MV-4-11 (cell line): ENCODE data around the gene ANXA11.
"Not testable (repeated sequence)": the region's sequence is repeated elsewhere in the genome, so short reads cannot be mapped to it uniquely, and the experiment has no call there.

Experiments used
- DNase-seq: peaks from one replicate; lab custom pipeline; 2025; lab: John Stamatoyannopoulos, UW

ANXA11 gene

DNA sequence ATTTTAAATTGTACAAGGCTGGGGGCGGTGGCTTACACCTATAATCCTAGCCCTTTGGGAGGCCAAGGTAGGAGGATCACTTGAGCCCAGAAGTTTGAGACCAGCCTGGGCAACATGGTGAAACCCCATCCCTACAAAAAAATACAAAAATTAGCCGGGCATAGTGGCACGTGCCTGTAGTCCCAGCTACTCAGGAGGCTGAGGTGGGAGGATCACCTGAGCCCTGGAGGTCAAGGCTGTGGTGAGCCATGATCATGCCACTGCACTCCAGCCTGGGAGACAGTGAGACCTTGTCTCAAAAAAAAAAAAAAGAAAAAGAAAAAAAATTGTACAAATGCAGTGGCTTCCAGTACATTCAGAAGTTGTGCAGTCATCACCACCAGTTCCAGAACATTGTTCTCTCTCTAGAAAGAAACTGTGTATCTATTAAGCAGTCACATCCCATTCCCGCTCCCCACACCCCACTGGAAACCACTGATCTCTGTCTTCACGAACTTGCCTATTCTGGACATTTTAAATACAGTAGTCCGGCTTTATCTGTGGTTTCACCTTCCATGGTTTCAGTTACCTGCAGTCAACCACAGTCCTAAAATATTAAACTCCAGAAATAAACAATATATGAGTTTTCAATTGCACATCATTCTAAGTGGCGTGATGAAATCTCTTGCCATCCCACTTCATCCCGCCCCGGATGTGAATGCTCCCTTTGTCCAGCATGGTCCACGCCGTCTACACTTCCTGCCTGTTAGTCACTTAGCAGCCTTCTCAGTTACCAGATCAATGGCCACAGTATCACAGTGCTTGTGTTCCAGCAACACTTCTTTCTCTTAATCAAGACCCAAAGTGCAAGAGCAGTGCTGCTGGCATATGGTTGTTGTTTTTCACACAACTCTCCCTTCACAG is 59.7 kb downstream of the ANXA11 start:
- DNase-seq = not testable (repeated sequence)

DNA sequence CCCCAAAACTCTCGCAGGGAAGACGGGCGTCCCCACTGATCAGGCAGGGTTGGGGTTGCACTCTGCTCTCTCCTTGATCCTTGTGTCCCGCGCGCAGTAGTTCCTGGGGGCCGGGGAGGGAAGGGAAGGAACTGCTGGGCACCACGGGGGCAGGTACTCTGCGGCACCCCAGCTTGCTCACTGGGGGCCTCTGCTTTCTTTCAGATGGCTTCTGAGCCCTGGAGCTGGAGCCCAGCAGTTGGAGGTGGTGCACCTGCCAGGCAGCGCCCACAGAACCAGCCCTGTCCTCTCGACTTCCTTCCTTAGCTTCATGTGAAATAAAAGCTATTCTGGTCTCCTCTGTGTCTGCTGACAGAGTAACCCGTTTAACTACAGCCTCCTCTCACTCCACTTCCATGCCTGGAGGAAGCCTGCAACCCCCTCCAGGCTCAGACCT is 60.6 kb downstream of the ANXA11 start:
- DNase-seq = no peak

DNA sequence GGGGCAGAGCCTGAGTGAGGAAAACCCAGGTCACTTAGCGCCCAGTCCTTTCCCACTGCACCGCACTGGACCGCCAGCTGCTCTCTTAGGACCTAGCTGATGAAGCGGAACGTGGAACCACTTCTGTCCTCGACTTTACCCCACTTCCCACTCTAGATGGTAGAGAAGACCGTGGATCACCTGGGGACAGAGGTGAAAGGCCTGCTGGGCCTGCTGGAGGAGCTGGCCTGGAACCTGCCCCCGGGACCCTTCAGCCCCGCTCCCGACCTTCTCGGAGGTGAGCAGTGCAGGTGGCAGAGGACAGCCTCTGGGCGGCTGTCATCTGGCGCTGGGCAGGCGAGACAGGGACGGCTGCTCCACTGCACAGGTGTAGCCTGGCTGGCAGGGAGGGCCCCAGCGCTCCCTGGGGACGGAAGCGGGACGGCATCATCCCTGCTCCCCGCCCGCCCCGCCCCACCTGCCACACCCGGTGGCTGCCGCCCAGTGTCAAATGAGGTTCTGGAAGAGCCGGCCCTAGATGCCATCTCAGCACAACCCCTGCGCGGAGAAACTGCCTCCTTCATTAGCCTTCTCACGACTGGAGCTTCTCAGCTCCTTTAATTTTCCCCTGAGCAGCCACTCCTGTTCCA is 61.2 kb downstream of the ANXA11 start:
- DNase-seq = no peak

DNA sequence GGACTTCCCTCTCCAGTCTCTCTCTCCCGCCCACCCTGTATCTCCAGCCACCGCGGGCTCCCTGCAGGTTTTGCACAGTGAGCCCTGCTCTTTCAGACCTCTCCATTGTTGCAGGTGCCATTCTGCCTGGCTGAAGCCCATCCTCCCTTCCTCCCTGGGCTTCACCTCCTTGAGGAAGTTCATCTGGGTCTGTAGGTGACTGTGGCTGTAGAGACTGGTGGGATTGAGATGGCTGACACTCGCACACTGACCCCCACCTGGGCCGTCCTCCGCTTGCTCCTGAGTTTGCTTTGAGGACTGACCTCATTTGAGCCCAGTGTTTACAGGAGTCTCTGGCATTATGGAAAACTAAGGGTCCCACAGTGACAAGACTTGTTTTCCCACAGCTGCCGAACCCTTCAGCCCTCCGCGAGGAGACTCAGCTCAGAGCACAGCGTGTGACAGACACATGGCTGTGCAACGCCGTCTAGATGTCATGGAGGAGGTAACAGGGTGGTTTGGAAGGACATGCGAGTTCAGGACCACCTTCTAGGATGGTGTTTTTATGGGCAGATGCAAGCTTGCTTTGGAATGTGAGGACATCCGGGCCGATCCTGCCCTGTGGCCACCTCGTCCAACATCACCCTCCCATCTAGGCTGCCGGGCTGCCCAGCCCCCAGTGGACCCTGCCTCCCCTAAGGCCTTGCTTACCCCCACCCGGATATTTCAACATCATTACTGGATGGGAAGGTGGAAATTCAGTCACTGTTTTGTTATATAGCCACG is 63.5 kb downstream of the ANXA11 start:
- DNase-seq = no peak

DNA sequence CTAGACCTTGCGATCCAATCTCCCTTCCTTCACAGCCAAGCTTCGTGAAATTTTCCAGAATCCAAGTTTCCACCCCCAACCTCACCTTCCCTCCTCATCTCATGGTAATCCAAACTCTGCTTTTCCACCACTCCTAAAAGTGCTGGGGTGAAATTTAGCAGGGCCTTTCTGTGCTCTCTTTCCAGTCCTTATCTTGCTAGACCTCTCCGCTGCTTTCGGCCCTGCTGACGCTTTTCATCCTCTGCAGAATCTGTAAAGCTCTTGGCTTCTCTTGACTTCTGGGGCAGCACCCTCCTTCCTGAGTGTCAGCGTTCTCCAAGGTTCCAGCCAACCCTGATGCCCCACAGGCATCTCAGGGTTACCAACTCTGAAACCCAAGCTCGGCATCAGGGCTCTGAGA is 65.1 kb downstream of the ANXA11 start:
- no peak for DNase-seq

DNA sequence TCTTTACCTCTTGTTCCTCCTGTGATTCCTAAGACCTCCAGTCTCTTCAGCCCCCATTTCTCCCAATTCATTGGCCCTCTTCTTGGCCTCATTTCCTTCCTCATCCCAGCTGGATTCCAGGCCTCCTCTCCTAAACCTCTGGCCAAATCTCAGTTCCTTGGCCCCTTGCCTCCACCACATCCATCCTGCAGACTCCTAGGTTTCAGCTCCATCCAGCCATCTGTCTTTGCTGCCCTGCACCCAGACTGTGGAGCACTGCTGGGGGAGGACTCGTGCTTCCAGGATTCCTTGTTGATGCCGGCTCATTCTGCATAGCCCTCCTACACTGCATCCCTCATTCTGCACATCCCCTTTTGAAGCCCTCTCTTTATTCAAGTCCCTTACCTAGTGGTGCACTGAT is 66.1 kb downstream of the ANXA11 start:
- DNase-seq = no peak

DNA sequence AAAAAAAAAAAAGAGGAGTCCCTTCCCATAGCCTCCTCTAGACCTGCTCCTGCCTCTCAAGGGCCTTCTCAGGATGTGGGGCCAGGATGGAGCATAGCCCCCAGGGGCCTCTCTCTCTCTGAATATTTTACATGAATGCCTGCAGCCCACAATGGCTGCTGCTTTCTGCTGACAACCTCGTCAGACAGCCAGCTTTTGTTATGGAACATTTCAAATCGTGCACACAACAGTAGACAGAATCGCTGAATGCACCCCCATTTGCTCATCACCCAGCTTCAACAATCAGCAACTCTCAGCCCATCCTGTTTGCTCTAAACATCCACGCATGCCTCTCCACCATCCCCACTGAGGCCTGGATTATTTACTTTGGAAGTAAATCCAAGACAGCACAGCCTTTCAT is 67.4 kb downstream of the ANXA11 start:
- no peak for DNase-seq

DNA sequence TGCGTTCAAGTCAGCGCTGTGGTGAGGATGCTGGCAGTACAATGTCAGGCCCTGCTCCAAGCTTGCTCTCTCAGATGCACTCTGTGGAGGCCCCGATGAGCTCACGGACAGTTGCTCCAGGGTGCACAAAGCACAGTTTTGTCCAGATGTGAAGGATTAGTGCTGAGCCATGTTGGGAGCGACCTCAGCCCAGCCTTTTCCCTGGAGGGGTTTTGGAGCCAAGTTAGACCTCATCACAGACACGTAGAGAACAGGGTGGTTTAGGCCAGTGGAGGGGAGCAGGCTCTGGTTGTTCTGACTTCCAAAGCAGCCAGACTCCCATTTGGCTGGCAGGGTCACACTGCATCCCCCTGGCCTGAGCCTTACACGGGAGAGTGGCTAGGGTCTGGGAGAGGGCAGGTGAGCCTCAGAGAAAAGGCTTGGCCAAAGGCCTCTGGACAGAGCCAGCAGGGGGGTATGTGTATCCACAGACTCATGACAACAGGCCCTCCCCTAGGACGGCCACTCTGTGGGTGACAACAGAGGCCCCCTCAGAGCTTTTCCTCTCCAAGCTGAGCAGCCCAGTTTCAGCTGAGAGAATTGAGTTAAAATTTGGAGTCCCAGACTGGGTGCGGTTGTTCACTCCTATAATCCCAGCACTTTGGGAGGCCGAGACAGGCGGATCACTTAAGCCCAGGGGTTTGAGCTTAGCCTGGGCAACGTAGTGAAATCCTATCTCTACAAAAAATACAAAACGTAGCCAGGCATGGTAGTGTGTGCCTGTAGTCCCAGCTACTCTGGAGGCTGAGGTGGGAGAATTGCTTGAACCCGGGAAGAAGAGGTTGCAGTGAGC is 68.1 kb downstream of the ANXA11 start:
- DNase-seq = no peak

DNA sequence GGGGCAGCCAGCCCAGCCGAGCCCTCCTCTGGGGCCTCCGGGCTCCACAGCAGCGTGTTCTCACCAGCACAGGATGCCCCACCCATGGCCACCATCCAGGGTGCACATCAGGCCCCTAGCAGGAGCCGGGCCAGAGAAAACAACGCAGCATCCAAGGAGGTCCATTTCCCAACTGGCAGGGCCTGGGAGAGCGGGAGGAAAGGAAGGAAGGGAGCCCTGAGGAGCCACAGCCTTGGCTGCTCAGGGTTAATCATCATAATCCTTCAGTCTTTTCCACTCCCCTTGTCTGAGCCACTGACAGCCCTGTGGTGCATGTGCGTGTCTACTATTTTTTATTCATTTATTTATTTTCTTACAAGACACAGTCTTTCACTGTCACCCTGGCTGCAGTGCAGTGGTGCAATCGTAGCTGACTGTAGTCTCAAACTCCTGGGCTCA is 69.2 kb downstream of the ANXA11 start:
- no peak for DNase-seq

DNA sequence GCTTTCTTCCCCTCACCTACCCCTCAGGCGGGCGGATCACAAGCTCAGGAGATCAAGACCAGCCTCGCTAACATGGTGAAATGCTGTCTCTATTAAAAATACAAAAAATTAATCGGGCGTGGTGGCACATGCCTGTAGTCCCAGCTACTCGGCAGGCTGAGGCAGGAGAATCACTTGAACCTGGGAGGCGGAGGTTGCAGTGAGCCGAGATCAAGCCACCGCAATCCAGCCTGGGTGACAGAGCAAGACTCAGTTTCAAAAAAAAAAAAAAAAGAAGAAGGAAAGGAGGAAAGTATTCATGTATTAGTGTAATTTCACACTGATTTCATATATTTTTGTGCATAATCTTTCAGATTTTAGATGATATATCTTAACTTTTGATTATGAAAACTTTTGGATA is 71.7 kb downstream of the ANXA11 start:
- not testable (repeated sequence) for DNase-seq

DNA sequence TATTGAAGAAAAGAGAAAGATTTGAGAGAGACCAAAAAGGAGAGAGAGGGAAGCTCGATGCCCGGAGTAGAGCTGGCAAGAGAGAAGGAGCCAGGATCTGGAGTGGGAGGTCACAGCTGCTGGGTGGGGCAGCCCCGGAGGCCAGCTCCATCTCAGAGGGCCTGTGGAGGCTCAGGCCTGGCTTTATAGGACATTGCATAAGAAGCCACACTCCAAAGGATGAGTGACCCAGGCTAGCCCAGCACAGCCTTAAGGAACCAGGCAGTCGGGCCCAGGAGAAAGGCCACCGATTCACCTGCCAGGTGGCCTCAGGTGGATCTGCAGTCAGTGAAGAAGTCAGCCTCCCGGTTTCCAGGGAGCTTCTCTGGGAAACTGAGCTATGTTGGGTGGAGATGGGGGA is 72.1 kb downstream of the ANXA11 start:
- DNase-seq = no peak

DNA sequence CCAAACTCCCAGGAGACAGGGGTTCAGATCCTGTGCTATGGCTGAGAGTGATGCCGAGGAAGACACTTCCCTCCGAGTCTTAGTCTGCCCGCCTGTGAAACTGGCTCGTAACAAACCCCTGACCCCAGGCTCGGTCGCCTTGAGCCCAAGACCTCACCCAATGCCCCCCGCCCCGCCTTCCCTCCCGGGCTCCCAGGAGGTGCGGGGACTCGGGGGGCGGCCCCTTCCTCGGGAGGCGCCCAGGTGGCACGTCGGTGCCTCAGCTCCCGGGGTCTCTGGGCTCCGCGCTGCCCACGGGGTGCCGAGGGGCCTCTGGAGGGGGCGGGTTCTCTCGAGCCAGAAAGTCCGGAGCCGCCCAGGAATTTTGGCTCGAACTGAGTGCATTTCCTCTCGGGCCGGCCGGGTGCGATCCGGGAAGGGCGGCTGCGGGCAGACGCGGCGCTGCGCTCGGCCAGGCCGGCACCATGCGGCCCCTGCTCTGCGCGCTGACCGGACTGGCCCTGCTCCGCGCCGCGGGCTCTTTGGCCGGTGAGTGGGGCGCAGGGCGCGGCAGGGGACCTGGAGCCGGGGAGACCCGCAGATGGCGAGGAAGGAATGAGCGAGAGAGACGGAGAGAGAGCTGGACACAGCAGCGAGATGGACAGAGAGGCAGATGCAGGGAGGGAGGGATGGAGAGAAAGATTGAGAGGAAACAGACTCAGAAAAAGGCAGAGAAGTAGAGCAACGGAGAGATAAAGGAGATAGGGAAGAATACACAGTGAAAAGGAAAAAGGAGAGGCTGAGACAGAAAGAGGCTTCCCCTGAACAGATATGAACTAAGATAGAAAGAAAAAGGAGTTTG is 72.8 kb downstream of the ANXA11 start, which contains the start of gene PLAC9:
PLAC9 (plus strand) TSS at position 432 of the 841 bp plus-strand sequence; CDS start at position 465, 33 bp downstream.
- no peak for DNase-seq

DNA sequence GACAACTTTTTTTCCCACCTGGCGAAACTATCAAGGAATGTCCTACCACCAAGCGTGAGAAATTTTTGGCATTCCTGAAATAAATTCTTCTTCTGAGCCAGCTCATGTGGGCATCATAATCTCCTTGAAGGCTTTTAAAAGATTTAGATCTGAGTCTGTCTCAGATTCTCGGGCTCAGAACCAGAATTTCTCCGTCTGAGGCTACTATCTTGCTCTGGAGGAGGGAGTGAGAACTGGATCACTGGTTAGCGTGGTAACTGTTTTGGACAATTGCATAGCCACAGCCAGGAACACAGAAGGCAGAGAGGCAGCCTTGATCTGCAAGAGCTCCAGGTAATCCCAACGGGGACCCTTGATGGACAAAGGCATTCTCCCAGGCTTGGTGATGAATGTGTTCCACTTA is 73.8 kb downstream of the ANXA11 start:
- no peak for DNase-seq

DNA sequence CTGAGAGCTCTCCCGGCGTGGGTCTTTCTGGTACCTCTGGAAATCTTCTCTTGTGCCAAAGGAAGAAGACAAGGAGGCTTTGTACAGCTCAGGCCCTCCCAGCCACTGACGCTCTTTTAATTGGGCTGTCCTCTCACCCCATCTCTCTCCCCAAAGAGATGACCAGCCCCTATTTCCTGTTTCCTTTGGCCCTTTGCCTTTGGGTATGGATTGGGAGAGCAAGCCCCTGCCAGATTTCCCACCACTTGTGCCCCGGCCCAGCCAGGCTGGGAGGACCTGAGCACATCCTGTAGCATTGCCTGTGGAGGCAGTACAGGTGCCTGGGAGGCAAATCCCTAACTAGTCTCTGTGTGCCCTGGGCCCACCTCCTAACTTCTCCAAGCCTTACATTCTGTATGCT is 78.5 kb downstream of the ANXA11 start:
- no peak for DNase-seq

DNA sequence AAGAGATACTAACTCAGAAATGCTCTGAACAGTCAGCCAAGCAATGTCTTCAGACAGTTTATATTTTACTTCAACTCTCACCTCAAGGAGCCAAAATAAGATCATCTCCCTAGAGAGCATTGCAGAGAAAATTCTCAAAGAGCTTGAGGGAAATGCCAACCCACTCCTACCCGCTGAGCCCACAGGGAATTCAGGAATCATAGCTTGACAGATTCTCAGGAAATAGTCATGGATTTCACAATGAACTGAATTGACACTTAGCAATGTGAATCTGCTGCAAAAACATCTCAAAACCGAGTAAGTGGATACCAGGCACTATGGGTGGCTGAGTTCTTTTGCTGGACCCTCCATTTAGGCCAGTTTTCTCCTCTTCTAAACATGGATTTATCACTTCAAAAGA is 82.6 kb downstream of the ANXA11 start:
- no peak for DNase-seq

DNA sequence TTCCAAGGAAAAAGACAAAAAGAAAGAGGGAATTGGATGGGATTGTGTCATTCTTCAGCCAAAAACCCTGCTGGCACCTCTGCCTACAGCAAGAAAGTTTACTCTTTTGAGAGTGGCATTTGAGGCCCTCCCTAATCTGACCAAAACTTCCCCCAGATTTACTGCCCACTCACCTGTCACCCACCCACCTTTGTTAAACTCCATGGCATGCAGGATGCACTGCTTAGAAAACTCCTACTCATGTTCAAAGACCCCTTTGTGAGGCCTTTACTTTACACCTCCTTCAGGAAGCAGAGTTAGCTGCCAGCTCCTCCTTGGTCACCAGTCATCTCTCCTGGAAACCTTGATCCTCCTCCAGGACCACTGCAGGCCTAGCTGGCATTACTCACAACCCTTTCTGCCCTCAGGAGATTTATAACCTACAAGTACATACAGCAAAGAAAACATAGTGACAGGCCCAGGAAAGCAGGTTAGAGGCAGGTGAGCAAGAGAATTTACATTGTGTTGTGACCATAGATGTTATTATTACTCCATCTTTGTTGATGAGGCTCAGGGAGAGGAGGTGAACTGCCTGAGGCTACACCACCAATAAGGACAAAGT is 83.1 kb downstream of the ANXA11 start:
- no peak for DNase-seq

DNA sequence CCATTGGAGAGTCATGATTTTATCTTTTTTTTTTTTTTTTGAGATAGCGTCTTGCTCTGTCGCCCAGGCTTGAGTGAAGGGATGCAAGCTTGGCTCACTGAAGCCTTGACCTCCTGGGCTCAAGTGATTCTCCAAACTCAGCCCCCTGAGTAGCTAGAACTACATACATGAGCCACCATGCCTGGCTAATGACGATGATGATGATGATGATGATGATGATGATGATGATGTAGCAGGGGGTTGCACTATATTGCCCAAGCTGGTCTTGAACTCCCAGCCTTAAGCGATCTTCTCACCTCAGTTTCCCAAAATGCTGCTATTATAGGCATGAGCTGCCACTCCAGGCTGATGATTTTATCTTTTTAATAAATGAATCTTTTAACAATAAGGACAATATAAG is 86.7 kb downstream of the ANXA11 start:
- DNase-seq = no peak

DNA sequence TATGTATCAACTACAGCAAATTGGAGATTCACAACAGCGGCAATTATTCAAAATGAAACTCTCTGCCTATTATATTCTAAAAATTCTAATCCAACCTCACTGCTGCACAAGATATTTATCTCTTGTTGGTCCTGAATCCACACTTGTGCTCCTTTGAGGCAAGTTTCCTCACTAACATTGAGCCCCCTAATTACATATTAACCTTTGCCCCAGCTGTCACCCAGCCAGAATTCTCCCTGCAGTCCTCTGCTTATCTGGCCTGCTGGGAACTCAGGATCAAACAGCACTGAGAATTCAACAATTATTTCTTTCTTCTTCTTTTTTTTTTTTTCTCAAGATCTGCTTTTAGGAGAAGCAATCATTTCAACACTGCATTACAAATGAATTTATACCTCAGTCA is 94.4 kb downstream of the ANXA11 start:
- no peak for DNase-seq

DNA sequence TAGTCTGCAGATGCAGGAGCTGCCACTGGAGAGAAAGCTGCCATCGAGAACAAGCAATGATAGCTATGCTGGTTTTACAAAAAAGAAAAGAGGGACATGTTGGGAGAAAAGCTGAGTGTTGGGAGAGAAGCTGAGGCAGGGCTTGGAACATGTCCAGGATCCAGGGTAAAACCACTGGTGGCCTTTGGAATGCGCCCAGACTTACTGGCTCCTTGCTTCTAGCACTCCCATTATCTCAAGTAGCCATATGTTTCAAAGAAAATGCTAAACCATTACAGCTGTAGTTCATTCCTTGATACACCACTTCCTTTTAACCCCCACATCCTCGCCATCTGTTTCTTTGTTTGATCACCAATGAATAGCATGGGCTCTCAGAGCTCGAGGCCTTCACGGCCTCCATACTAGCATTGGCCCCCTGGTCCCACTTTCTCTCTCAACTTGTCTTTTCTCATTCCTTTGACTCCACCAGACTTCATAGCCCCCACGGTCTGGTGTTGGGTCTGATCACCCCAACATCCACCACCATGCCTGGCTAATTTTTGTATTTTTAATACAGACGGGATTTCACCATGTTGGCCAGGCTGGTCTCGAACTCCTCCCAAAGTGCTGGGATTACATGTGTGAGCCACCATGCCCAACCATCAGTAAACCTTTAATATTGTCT is 96.6 kb downstream of the ANXA11 start:
- no peak for DNase-seq
